Activated T-helper 1 cell treated with Interleukin-2 at 50 U/mL for 16 hours (primary cell): ENCODE results near the gene NAPSA.
"Not testable (repeated sequence)": the region's sequence is repeated elsewhere in the genome, so short reads cannot be mapped to it uniquely, and the experiment has no call there.

Experiments used
- DNase-seq: peaks from one replicate; pipeline ENCODE4 v3.0.0-alpha.2; 2020; ENCODE audit warnings: low read depth

Gene NAPSA

GRCh38 chr19:50365434-50366306 lies at the start of gene NAPSA:
Gene NAPSA, minus strand, starts transcription at chr19:50365639. Its CDS starts 18 bp downstream, at chr19:50365621.
- DNase-seq = no peak

- DNase-seq = no peak
Observed at GRCh38 chr19:50413531-50413930, 48.1 kb upstream of the NAPSA start.

GRCh38 chr19:50413096-50413495 lies 47.7 kb upstream of the NAPSA start:
- DNase-seq = no peak

GRCh38 chr19:50412419-50412818 lies 47.0 kb upstream of the NAPSA start:
- no peak for DNase-seq

GRCh38 chr19:50410109-50410508 lies 44.7 kb upstream of the NAPSA start:
- no peak for DNase-seq

GRCh38 chr19:50409347-50409746 lies 43.9 kb upstream of the NAPSA start:
- DNase-seq = no peak

GRCh38 chr19:50406829-50407228 lies 41.4 kb upstream of the NAPSA start:
- DNase-seq = no peak

- DNase-seq = no peak
Observed at GRCh38 chr19:50406156-50406820, 40.8 kb upstream of the NAPSA start.

GRCh38 chr19:50402544-50403301 lies 37.3 kb upstream of the NAPSA start:
- DNase-seq = no peak

GRCh38 chr19:50401605-50402450 lies 36.4 kb upstream of the NAPSA start:
- DNase-seq = no peak

GRCh38 chr19:50399368-50399745 lies 33.9 kb upstream of the NAPSA start:
- DNase-seq = no peak

- no peak for DNase-seq
Observed at GRCh38 chr19:50398675-50399367, 33.4 kb upstream of the NAPSA start.

- no peak for DNase-seq
Observed at GRCh38 chr19:50394017-50394416, 28.6 kb upstream of the NAPSA start.

- DNase-seq = no peak
Observed at GRCh38 chr19:50393589-50393988, 28.1 kb upstream of the NAPSA start.

GRCh38 chr19:50392759-50393158 lies 27.3 kb upstream of the NAPSA start:
- DNase-seq = no peak

- not testable (repeated sequence) for DNase-seq
Observed at GRCh38 chr19:50390952-50391351, 25.5 kb upstream of the NAPSA start.

- not testable (repeated sequence) for DNase-seq
Observed at GRCh38 chr19:50390295-50390694, 24.9 kb upstream of the NAPSA start.

GRCh38 chr19:50387868-50388245 lies 22.4 kb upstream of the NAPSA start:
- no peak for DNase-seq

GRCh38 chr19:50387176-50387867 lies 21.9 kb upstream of the NAPSA start:
- no peak for DNase-seq

GRCh38 chr19:50384685-50385535 lies 19.5 kb upstream of the NAPSA start:
- no peak for DNase-seq
